HepG2 (cell line): ENCODE data around the gene MESD. TPM values are rescaled to one million over a fixed set of nuclear protein-coding genes. Genes with fewer than 3 reads are reported as not detected.

Experiments used
- ATAC-seq: fragments of 200-7000 bp; cut with Tn5 transposase; 3 replicates; pipeline ENCODE4 v1.9.1; 2020; ENCODE audit warnings: mild to moderate bottlenecking, moderate library complexity
- BruUV-seq: library from RNA; stranded (reverse); fragments of 400-500 nt; replicated peaks from 2 replicates; lab custom pipeline; 2021; lab: Mats Ljungman, UMichigan
- CTCF ChIA-PET: fragments of 300-600 bp; formaldehyde crosslinking; extraction: SDS; loops from one replicate; lab custom pipeline; 2021; ENCODE audit warnings: low total read pairs, inconsistent platforms, low intra/inter-chr PET ratio; lab: Yijun Ruan, JAX
- POLR2A ChIA-PET: fragments of 350-600 bp; sonication (Branson Sonifier 250); formaldehyde crosslinking; loops from one replicate; lab custom pipeline; 2020; ENCODE audit warnings: antibody characterized with exemption, inconsistent platforms; lab: Yijun Ruan, JAX
- DNase-seq: peaks from one replicate; pipeline ENCODE4 v3.0.0-alpha.2; 2015; ENCODE audit warnings: low spot score
- FAIRE-seq: peaks from 3 replicates; lab custom pipeline; 2011; peaks lifted over from hg19 to GRCh38; lab: Jason Lieb, UNC
- H2AFZ ChIP-seq: one replicate; pipeline ENCODE4 v1.6.1; 2011; ENCODE audit warnings: low read length, inconsistent platforms
- H3K27ac ChIP-seq: fragments of 300-600 bp; 3 replicates; pipeline ENCODE4 v1.8.0; 2011; ENCODE audit warnings: mixed run types, mild to moderate bottlenecking, mixed read lengths, low read length, inconsistent platforms; ENCODE audit not compliant: insufficient read depth; ENCODE audit errors: extremely low read length
- H3K27me3 ChIP-seq, 2 experiments: fragments of 200-600 bp in 1 of 2; 2 replicates in 1 of 2; 3 replicates in 1 of 2; pipeline versions ENCODE4 v1.6.0 to v1.8.0; 2011; ENCODE audit warnings: low read length in 2 of 2, mild to moderate bottlenecking in 2 of 2, moderate library complexity in 2 of 2, inconsistent platforms in 1 of 2; ENCODE audit not compliant: insufficient read depth in 2 of 2, control insufficient read depth in 1 of 2
- H3K36me3 ChIP-seq, 2 experiments: fragments of 200-600 bp in 1 of 2; replicated peaks in 1 of 2; 2 replicates in 1 of 2; 3 replicates in 1 of 2; pipeline versions ENCODE4 v1.5.1 to v1.8.0; 2011; ENCODE audit warnings: low read length in 2 of 2, inconsistent platforms in 1 of 2; ENCODE audit not compliant: insufficient read depth in 2 of 2, control insufficient read depth in 1 of 2
- H3K4me1 ChIP-seq: 2 replicates; pipeline ENCODE4 v1.5.1; 2012; ENCODE audit warnings: low read length, inconsistent platforms; ENCODE audit not compliant: insufficient read depth
- H3K4me2 ChIP-seq: 2 replicates; pipeline ENCODE4 v1.6.0; 2011; ENCODE audit warnings: low read depth, low read length, inconsistent platforms
- H3K4me3 ChIP-seq, 3 experiments: fragments of 200-600 bp in 1 of 3; sonication (generic), shearing (Covaris generic) in 1 of 3; replicated peaks in 1 of 3; 2 replicates each; pipeline ENCODE4 v1.5.1; 2011 to 2016; ENCODE audit warnings: low read length in 3 of 3, inconsistent platforms in 2 of 3, low read depth in 2 of 3, mild to moderate bottlenecking in 2 of 3, control low read depth in 1 of 3, mixed read lengths in 1 of 3; ENCODE audit not compliant: insufficient read depth in 1 of 3
- H3K79me2 ChIP-seq: one replicate; pipeline ENCODE4 v1.6.1; 2011; ENCODE audit warnings: low read length, inconsistent platforms; ENCODE audit not compliant: insufficient read depth
- H3K9ac ChIP-seq: 2 replicates; pipeline ENCODE4 v1.6.0; 2011; ENCODE audit warnings: mild to moderate bottlenecking, low read depth, low read length, inconsistent platforms; ENCODE audit not compliant: insufficient read depth
- H3K9me3 ChIP-seq: 2 replicates; pipeline ENCODE4 v1.5.1; 2012; ENCODE audit warnings: mild to moderate bottlenecking, low read length
- H4K20me1 ChIP-seq: 2 replicates; pipeline ENCODE4 v1.6.0; 2011; ENCODE audit warnings: inconsistent platforms, mild to moderate bottlenecking, low read length, moderate library complexity; ENCODE audit not compliant: insufficient read depth
- CEBPG ChIP-seq: IDR thresholded peaks from 2 replicates; pipeline ENCODE4 v1.6.1; 2016
- ELF4 ChIP-seq: sonication (generic); formaldehyde crosslinking; IDR thresholded peaks from 2 replicates; pipeline ENCODE4 v1.5.0; 2020; ENCODE audit warnings: missing genetic modification reagents, mild to moderate bottlenecking, moderate library complexity, borderline replicate concordance
- ETS1 ChIP-seq: sonication (generic); formaldehyde crosslinking; IDR thresholded peaks from 2 replicates; pipeline ENCODE4 v1.4.0; 2020; ENCODE audit warnings: missing genetic modification reagents
- GPN1 ChIP-seq: sonication (generic); formaldehyde crosslinking; IDR thresholded peaks from 2 replicates; pipeline ENCODE4 v1.5.1; 2020; ENCODE audit warnings: missing genetic modification reagents, borderline replicate concordance
- HOXA3 ChIP-seq: sonication (generic); formaldehyde crosslinking; IDR thresholded peaks from 2 replicates; pipeline ENCODE4 v1.5.0; 2020; ENCODE audit warnings: missing genetic modification reagents
- KLF16 ChIP-seq, 2 experiments: sonication (generic) in 1 of 2; formaldehyde crosslinking in 1 of 2; IDR thresholded peaks; 2 replicates each; pipeline versions ENCODE4 v1.6.1 to v1.8.0; 2016 to 2023; ENCODE audit warnings: missing genetic modification reagents in 2 of 2, missing compliant biosample characterization in 1 of 2
- KMT2A ChIP-seq: sonication (generic); formaldehyde crosslinking; IDR thresholded peaks from 2 replicates; pipeline ENCODE4 v1.4.0; 2020; ENCODE audit warnings: missing genetic modification reagents
- MAFK ChIP-seq, 2 experiments: IDR thresholded peaks in 1 of 2; conservative IDR thresholded peaks in 1 of 2; 2 replicates each; pipeline ENCODE4 v1.6.1; 2011; ENCODE audit warnings: improper control_type of control experiment in 2 of 2, low read length in 2 of 2
- MEF2D ChIP-seq: sonication (generic); formaldehyde crosslinking; IDR thresholded peaks from 2 replicates; pipeline ENCODE4 v1.5.1; 2020; ENCODE audit warnings: mild to moderate bottlenecking, missing genetic modification reagents
- MEIS2 ChIP-seq: sonication (generic); formaldehyde crosslinking; IDR thresholded peaks from 2 replicates; pipeline ENCODE4 v1.9.0; 2021; ENCODE audit warnings: mild to moderate bottlenecking, missing genetic modification reagents
- NFRKB ChIP-seq: fragments of 450-650 bp; IDR thresholded peaks from 2 replicates; pipeline ENCODE4 v1.6.1; 2017
- NPAS2 ChIP-seq: sonication (generic); formaldehyde crosslinking; IDR thresholded peaks from 2 replicates; pipeline ENCODE4 v1.8.0; 2022; ENCODE audit warnings: mild to moderate bottlenecking, missing genetic modification reagents, borderline replicate concordance
- PRMT3 ChIP-seq: sonication (generic); formaldehyde crosslinking; IDR thresholded peaks from 2 replicates; pipeline ENCODE4 v1.8.1; 2022; ENCODE audit warnings: low read depth, mild to moderate bottlenecking, moderate library complexity, missing genetic modification reagents, borderline replicate concordance
- RAD51 ChIP-seq: fragments of 450-650 bp; IDR thresholded peaks from 2 replicates; pipeline ENCODE4 v1.6.1; 2016; ENCODE audit warnings: borderline replicate concordance
- SNRNP70 ChIP-seq: fragments of 200-400 bp; formaldehyde crosslinking; IDR thresholded peaks from 2 replicates; pipeline ENCODE4 v1.6.1; 2017; ENCODE audit warnings: mild to moderate bottlenecking, low read depth, low read length, moderate library complexity
- SRSF4 ChIP-seq: fragments of 200-400 bp; formaldehyde crosslinking; IDR thresholded peaks from one replicate; pipeline ENCODE4 v1.6.1; 2018; ENCODE audit warnings: mild to moderate bottlenecking, low read depth, low read length, moderate library complexity; ENCODE audit not compliant: poor library complexity, severe bottlenecking
- STAT5B ChIP-seq: sonication (generic); formaldehyde crosslinking; IDR thresholded peaks from 2 replicates; pipeline ENCODE4 v1.4.0; 2020; ENCODE audit warnings: missing genetic modification reagents
- TCF7 ChIP-seq: sonication (generic); IDR thresholded peaks from 2 replicates; pipeline ENCODE4 v1.6.1; 2016; ENCODE audit warnings: antibody characterized with exemption, low read depth
- ZFP82 ChIP-seq: sonication (generic); formaldehyde crosslinking; IDR thresholded peaks from 2 replicates; pipeline ENCODE4 v1.5.1; 2020; ENCODE audit warnings: mild to moderate bottlenecking, missing genetic modification reagents, borderline replicate concordance
- ZIK1 ChIP-seq: sonication (generic); formaldehyde crosslinking; IDR thresholded peaks from 2 replicates; pipeline ENCODE4 v1.5.0; 2020; ENCODE audit warnings: mild to moderate bottlenecking, low read depth, missing genetic modification reagents, borderline replicate concordance
- ZNF468 ChIP-seq: sonication (generic); formaldehyde crosslinking; IDR thresholded peaks from 2 replicates; pipeline ENCODE4 v1.8.0; 2022; ENCODE audit warnings: mild to moderate bottlenecking, moderate library complexity, missing genetic modification reagents
- ZNF841 ChIP-seq: sonication (generic); formaldehyde crosslinking; IDR thresholded peaks from 2 replicates; pipeline ENCODE4 v1.8.1; 2023; ENCODE audit warnings: missing genetic modification reagents, borderline replicate concordance
- WGBS: methylation state at CpG from one replicate; pipeline ENCODE4 v1.1.6; 2017; ENCODE audit warnings: low lambda C conversion rate; 5-methylcytosine and 5-hydroxymethylcytosine counted together
- in situ Hi-C: cut with HindIII; loops from 2 replicates; pipeline ENCODE4 v1.10.0; 2017; ENCODE audit warnings: low pct_unique_long_range_greater_than_20kb; ENCODE audit not compliant: extremely low pct_ligation_motif_present
- intact Hi-C: fragments of 100-400 bp; cut with micrococcal nuclease; formaldehyde crosslinking; loops from one replicate; pipeline ENCODE4 v1.10.0; 2022; ENCODE audit not compliant: unreplicated experiment
- polyA plus RNA-seq, 8 experiments: library from polyadenylated mRNA; depleted of rRNA in 3 of 8; stranded (reverse) in 7 of 8; unstranded in 1 of 8; fragments of >200 nt; fragmentation: Illumina TruSeq in 4 of 8; extraction: Trizol in 4 of 8; gene quantifications; 2 replicates each; pipeline versions ENCODE4 v1.2.1 to v1.2.3, GENCODE V29; 2011 to 2016; ENCODE audit warnings: low read depth in 4 of 8, missing spikeins in 1 of 8, mixed read lengths in 1 of 8; ENCODE audit not compliant: insufficient read depth in 1 of 8
- total RNA-seq, 5 experiments: library from RNA; depleted of rRNA; stranded (reverse); fragments of >200 nt; fragmentation: Illumina TruSeq; extraction: Trizol; gene quantifications; 2 replicates each; pipeline ENCODE4 v1.2.3, GENCODE V29; 2016; ENCODE audit warnings: low read depth in 1 of 5

Gene MESD
- total and polyA plus RNA-seq, 2 of the 13 experiments (the other 11 are each of a cell fraction or from before 2014, with no cell fraction given) = 18.0 to 46.2 TPM

GRCh38 chr15:80942266-80942665 is 47.4 kb downstream of the MESD start:
- WGBS = 82% methylated on average over 7 of the region's 7 CpGs
- Histone ChIP-seq H3K4me1 (no peaks in the 10 kb centered on the region), H3K9ac (no peak overlapping the region), H3K79me2 (no peaks in the 10 kb centered on the region), H4K20me1 (no peaks in the 10 kb centered on the region), H3K4me3 (no peak overlapping the region), H3K4me2 (no peak overlapping the region), H3K27me3 (no peaks in the 10 kb centered on the region), H3K27ac (no peak overlapping the region), H2AFZ (no peak overlapping the region), H3K9me3 (no peaks in the 10 kb centered on the region), H3K36me3 (peaks cover 24 to 82% of the 10 kb centered on the region in 2 experiments)
- in situ Hi-C loops (no loop called here), intact Hi-C loops (no loop called here)
- ATAC-seq (no peak), FAIRE-seq (no peak), DNase-seq (no peak)
- ChIA-PET POLR2A (no interaction called here), CTCF (no interaction called here)
- BruUV-seq = no TSS peak
- TF ChIP-seq SRSF4 = no peak
- TF ChIP-seq ZNF468 (CRISPR knock-in tag) = no peak
- TF ChIP-seq KLF16 (CRISPR knock-in tag; IDR thresholded peaks at IDR 0.05) = no peak
- TF ChIP-seq ETS1 = no peak
- TF ChIP-seq GPN1 (CRISPR knock-in tag) = no peak
- no peak for TF ChIP-seq KMT2A
- no peak for TF ChIP-seq NPAS2
- no peak for TF ChIP-seq ELF4 (CRISPR knock-in tag)

GRCh38 chr15:80940851-80941250 is 48.8 kb downstream of the MESD start:
- Histone ChIP-seq H3K4me2 (no peak overlapping the region), H3K9ac (no peak overlapping the region), H3K4me3 (no peak overlapping the region), H3K27ac (no peak overlapping the region), H3K36me3 (peaks cover 20 to 82% of the 10 kb centered on the region in 2 experiments), H4K20me1 (no peaks in the 10 kb centered on the region), H3K9me3 (no peaks in the 10 kb centered on the region), H3K79me2 (no peaks in the 10 kb centered on the region), H2AFZ (no peak overlapping the region), H3K4me1 (no peaks in the 10 kb centered on the region), H3K27me3 (no peaks in the 10 kb centered on the region)
- in situ Hi-C loops = no loop called here
- ChIA-PET POLR2A (no interaction called here), CTCF (no interaction called here)
- FAIRE-seq (no peak), ATAC-seq (no peak), DNase-seq (no peak)
- BruUV-seq = no TSS peak
- WGBS = 92% methylated on average over 5 of the region's 6 CpGs
- intact Hi-C loops = no loop called here
- TF ChIP-seq MEF2D (CRISPR knock-in tag) (no peak), PRMT3 (CRISPR knock-in tag) (no peak), CEBPG (CRISPR knock-in tag) (no peak), NFRKB (no peak), TCF7 (no peak), KLF16 (CRISPR knock-in tag; IDR thresholded peaks at IDR 0.05) (no peak), ZIK1 (CRISPR knock-in tag) (no peak), MAFK (conservative IDR thresholded peaks at IDR 0.05 in 1 of 2, IDR thresholded peaks at IDR 0.05 in 1 of 2; ENCODE audit: low read length in 2 of 2) (no peak), RAD51 (no peak), MEIS2 (no peak), HOXA3 (CRISPR knock-in tag) (no peak), ZNF841 (CRISPR knock-in tag) (no peak), SNRNP70 (no peak), STAT5B (CRISPR knock-in tag) (no peak), ZFP82 (CRISPR knock-in tag) (no peak), NPAS2 (no peak)
